GM19452 (cell line): ENCODE data around the gene PPP4R4.
"Not testable (repeated sequence)": the region's sequence is repeated elsewhere in the genome, so short reads cannot be mapped to it uniquely, and the experiment has no call there.

Experiments
- ATAC-seq: cut with Tn5 transposase; IDR thresholded peaks from one replicate; pipeline ENCODE4 v1.9.1; 2021; ENCODE audit not compliant: unreplicated experiment

PPP4R4 gene

DNA sequence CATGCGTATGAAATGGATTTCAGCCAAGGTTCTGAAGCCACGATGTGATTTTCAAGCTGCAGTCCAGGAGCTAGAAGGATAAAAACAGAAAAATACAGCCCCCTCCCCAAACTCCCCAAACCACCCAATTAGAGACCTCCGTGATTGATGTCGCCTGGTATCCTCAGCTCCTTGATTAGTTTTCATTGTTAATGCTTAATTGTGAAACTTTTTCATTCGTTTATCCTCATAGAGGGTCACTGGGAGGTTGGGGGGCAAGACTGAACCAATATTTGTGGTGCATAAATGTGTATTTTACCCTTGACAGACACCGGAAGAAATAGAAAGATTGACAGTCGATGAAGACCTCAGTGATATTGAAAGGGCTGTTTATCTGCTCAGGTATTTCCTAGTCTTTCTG is 1.6 kb downstream of the PPP4R4 start:
- ATAC-seq, result no peak

DNA sequence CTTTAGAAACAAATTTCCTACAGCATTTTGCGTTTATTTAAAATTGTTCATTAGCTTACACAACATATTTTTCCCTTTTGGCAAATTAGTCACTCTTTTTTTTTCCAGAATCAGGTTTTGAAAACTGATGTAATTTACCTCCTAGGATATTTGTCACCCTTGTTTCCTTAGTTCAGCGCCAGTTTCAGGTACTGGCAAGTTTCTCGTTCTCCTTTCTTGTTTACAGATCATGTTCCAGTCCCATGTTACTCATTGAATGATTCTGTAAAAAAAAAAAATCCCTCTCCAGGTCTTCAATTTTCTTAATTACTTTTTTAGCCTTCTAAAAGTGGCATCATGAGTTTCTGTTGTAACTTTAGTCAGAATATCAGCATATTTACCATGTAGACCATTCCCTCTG is 2.7 kb downstream of the PPP4R4 start:
- ATAC-seq, result no peak

DNA sequence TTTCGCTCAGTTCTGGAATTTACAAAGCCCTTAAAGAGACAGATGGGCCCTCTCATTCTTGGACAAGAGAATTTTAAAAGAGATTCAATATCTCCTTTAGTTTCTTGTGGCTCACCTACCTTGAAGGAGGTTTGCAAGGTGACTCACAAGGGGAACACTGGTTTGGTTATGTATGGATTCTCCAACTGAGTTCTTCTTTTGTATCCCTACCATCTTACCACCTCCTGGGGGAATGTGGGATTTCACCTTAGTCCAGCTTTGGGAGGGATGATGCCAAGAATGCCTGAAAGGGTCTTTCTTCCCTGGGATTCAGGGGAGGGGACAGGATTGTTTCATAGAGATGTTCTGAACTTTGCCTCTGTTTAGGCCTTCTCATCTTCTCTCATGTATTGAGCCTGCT is 3.7 kb downstream of the PPP4R4 start:
- no peak for ATAC-seq

DNA sequence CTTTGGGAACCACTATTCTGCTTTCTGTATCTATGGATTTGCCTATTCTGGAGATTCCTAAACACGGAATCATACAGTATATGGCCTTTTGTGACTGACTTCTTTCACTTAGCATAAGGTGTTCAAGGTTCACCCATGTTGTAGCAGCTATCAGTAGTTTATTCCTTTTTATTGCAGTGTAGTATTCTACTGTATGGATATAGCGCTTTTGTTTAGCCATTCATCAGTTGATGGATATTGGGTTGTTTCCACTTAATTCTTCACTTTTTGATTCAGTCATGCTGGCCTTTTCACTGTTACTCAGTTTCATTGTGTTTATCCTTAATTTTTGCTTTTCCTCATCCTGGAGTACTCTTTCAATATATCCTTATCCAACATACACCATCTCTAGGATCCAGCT is 5.1 kb downstream of the PPP4R4 start:
- ATAC-seq, result no peak

DNA sequence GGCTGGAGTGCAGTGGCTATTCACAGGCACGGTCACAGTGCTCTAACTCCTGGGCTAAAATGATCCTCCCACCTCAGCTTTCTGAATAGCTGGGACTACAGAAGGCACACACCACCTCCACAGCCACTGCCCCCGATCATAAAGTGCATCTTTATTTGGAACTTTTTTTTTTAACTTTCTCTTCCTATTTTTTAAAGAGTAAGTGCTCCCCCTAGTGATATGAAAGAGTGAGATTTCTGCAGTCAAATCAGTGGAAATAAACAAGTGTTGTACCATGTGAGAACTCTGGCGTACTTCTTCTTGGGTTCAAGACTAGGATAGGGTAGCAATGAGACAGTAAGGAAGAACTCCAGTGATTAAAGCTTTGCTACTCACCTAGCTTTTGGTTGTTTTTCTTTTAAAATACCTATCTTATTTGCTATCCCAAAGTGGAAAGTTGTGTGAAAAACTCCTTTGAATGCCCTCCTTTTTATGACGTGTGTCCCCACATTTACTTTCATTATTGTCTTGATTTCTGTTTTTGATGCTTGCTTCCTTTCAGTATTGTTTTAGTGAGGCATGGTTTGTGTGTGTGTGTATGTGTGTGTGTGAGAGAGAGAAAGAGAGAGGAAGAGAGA is 6.6 kb downstream of the PPP4R4 start:
- peak; percentile 67 for ATAC-seq

DNA sequence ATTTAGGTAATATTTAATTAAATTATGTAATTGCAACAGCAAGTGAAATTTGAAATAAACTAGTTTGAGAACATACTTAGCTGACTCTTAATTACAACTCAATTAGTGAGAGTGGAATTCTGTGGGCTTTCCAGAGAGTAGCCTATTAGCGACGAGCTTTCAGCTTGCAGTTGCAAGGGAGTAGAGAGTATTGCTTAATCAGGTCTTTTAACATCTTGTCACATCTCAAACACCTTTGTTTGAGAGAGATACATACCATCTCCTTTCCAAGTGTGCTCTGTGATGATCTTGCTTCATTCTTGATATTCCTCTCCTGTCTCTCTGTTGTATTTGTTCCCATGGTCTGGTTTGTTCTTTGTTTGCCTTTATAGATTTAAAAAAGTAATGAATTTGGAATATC is 7.7 kb downstream of the PPP4R4 start:
- ATAC-seq, result no peak

DNA sequence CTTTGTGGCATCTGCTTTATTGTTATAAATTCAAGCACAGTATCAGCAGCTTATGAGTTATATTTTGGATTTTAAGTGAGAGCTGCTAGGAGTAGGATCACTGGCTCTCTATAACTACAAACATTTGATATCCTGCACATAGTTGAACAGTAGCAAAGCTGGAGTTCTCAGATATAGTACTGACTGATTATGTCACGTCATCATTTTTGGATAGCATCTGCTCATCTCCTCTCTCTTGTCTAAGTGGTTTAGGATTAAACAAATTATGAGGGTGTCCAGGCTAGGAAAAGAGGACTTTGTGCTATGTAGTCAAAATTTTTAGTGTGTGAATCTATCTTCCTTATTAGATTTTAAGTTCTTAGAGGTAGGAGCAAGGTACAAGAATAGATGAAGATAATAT is 18.4 kb downstream of the PPP4R4 start:
- no peak for ATAC-seq

DNA sequence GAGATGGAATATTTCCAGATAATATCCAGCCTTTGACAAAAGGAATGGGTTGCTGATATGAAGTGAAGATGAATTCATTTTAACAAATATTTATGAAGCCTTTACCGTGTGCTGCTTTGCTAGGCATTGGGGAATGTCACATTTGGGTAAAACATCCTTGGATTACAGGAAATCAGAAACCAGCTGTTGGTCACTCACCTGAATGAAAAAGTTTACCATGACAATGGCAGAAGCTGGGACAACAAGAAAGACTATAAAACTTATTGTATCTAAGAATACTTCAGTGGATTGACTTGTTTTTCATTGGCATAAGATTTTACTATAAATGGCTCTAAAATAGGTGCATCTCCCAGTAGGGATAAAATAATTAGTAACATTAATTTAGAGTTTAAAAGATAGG is 19.7 kb downstream of the PPP4R4 start:
- ATAC-seq, result no peak

DNA sequence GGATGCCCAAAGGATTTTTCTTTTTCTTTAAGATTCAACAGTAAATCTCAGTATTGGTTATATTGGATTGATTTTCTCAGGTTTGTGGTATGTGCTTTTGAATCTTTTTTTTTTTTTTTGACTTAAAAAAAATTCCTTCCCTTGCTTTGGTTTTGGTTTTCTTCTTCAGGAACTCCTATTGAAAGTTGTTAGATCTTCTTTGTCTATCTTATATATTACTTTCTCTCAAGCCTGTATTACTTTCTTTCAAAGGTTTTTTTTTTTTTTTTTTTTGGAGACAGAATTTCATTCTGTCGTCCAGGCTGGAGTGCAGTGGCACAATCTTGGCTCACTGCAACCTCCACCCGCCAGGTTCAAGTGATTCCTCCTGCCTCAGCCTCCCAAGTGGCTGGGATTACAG is 21.9 kb downstream of the PPP4R4 start:
- ATAC-seq, result no peak

DNA sequence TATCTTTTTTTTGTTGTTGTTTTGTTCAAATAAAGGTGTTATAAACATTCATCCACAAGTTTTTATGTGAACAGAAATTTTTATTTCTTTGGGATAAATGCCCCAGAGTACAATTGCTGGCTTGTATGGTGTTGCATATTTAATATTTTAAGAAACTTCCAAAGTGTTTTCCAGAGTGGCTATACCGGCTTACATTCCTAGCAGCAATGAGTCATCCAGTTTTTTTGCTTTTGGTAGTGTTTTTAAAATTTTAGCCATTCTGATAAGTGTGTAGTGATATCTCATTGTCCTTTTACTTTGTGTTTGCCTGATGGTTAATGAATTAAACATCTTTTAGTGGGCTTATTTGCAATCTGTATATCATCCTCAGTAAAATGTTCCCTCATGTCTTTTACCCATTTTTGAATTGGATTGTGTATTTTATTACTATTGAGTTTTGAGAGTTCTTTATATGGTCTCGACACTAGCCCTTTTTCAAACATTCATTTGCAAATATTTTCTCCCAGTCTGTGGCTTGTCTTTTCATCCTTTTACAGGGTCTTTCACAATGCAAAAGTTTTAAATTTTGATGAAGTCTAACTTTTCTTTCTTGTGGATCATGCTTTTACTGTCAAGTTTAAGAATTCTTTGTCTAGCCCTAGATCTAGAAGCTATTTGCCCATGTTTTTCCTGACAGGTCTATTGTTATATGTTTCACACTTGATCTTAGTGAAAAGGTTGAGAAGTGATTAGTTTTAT is 29.5 kb downstream of the PPP4R4 start:
- no peak for ATAC-seq

DNA sequence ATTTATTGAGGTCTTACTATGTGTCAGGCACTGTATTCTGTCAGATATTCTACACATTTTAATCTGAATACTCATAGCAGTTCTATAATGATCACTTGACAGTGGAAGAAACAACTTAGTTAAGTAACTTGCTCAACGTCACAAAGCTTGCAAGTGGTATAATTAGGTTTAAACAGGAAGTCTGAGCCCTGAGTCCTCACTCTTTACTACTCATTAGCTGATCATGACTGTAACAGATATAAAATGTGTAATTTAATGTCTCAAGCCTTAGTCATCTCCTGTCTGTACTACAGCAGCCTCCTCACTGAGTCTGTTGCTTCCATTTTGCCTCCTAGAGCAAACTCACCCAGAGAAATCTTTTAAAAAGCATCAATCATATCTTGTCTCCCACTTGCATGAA is 38.9 kb downstream of the PPP4R4 start:
- ATAC-seq, result no peak

DNA sequence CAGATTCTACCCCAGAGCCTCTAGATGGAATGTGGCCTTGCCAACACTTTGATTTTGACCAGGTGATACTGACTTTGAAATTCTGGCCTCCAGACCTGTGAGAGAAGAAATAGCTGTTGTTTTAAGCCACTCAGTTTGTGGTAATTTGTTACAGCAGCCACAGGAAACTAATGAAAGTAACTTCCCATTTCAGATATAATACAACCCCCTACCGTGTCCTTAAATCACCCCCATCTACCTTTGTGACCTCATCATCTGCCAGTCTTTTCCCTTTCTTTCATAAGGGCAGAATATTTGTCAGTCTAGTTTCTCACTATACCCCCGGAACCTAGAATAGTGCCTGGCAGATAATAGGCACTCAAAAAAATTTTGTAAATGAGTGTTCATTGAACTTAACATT is 39.6 kb downstream of the PPP4R4 start:
- ATAC-seq, result no peak

DNA sequence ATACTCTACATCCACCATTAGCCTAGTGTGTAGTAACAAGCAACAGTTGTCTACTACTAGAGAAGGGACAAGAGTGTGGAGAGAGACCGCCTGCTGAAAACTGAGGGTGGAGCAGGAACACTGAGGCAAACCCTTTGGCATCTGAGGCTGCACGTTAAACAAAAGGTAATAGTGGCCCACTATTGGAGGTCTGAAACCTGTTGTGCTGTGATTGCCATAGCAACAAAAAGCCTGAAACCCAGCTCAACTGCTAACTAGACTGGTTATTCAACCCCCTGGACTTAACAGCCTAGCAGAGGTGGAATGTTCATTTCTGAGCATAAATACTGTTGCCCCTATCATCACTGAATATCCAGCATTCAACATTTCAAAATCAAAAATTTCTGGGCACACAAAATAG is 43.0 kb downstream of the PPP4R4 start:
- ATAC-seq, result no peak

DNA sequence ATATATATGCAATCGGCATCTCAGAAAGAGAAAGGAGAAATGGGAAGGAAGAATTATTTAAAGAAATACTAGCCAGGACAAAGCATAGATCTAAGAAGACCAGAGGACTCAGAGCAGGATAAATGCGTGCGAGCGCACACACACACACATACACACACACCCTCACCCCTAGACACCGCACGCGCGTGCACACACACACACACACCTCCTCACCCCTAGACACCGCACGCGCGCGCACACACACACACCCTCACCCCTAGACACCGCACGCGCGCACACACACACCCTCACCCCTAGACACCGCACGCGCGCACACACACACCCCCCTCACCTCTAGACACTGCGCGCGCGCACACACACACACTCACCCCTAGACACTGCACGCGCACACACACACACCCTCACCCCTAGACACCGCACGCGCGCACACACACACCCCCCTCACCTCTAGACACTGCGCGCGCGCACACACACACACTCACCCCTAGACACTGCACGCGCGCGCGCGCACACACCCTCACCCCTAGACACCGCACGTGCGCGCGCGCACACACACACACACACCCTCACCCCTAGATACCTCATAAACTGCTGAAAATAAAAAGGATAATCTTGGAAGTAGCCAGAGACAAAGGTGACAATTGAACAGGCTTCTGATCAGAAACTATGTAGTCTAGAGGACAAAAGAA is 44.2 kb downstream of the PPP4R4 start:
- ATAC-seq, result not testable (repeated sequence)

DNA sequence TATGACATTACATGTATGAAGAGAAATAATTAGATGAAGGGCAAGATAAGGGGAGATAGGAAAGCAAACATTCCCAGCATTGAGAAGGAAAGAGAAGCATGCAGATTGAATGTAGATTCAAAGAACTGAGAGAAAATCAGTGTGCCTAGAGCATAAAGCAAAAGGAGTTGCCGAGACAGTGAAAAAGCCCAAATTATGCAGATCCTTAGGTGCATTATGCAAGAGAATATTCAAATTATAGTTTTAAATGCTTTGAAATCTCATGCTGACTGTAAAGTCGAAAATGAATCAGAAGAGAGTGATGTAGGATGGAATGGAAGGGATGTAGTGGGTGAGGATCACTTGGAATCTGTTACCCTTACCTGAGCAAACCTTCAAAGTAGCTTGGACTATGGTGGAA is 49.9 kb downstream of the PPP4R4 start:
- ATAC-seq, result no peak

DNA sequence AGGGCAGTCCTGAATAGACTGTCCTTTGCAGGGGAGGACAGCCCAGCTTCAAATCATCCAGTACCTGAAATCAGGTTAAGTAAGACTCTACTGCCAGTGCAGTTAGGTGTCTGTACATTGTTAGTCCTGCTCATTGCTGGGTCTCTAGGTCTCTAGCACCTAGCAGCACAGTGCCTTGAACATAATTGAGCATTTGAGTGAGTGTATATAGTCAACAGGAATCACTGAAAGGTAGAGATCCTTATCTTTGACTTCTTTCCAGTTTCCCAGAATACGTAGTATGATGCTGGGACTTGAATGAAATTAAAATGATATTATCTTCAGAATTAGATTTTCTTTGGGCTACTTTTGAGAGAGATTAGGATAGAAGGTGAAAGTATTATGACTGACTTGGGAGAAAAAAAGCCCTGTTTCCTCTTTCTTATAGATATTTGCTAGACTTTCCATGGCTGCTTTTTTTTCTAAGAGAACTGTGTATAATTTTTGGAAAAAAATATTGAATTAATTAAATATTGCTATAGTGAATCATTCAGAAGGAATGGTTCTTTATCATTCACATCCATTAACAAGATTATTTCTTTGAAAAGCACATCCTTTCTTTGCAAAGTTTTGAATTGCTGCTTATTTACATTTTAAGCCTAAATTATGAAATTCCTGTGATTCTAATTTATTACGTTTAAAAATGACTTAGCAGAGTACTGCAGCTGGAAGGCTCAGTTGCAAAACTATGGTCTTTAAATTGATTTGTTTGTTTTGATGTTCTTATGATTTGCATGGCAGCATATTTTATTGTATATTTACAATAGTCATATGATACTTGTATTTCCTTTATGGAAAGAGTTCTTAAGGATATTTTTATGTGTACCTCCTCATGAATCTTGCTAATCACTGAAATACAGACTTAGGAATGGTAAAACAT is 51.6 kb downstream of the PPP4R4 start:
- no peak for ATAC-seq

DNA sequence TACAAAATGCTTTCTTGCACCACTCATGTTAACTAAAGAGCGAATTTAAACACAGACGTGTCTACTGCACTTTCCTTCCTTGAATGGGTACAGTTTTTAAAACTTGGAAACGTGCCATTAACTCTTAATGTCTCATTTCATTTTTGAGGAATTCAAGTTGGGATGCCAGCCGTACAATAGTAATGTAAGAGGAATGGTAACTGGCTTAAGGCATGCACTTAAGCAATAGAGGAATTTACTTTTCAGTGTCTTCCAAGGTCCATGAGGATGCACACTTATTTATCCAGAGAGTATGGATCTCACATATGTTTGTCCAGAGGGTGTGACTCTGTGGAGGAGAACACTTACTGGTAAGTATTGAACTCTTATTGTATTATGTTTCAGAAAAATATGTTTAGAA is 52.9 kb downstream of the PPP4R4 start:
- no peak for ATAC-seq

DNA sequence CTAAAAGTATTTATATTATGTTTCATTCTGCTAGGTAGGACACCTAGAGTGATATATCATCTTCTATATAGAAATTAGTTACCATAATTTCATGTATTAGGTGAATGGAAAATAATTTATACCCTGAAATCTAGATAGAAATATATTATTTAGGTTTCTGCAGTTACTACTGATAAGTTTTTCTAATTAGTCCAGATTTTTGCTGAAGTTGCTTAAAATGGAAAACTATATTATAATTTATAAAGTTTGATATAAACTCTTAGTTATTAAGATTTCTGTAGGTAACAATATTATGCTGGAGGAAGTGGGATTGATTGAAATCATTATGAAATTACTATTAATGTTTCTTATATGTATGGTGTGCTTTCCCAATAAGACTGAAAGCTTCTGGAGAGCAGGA is 62.9 kb downstream of the PPP4R4 start:
- ATAC-seq, result no peak

DNA sequence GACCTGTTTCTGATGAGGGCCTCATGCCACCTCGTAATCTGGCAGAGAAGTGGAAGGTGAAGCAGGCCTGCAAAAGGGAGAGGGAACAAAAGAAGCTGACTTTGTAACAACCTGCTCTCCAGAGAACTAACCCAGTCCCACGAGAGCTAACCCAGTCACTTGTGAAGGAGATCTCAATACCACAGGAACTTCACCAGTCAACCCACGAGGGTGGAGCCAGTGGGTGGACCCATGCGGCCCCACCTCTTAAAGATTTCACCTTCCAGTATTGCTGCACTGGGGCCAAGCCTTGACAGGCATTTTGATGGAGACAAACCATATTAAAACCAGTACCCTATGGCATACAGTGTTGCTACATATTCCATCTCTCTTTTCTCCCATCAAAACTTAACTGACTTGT is 63.9 kb downstream of the PPP4R4 start:
- ATAC-seq, result no peak

DNA sequence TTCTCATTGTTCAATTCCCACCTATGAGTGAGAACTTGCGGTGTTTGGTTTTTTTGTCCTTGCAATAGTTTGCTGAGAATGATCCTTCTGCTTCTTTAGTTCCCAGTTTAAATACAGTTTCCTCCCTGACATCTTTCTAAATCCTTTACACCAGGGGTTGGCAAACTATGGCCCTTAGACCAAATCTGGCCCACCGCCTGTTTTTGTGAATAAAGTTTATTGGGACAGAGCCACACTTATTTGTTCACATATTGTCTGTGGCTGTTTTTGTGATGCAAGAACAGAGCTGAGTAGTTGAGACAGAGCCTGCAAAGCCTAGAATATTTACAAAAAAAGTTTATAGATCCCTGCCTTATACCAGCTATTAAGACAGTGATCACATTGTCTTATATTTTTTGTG is 65.3 kb downstream of the PPP4R4 start:
- ATAC-seq, result no peak

DNA sequence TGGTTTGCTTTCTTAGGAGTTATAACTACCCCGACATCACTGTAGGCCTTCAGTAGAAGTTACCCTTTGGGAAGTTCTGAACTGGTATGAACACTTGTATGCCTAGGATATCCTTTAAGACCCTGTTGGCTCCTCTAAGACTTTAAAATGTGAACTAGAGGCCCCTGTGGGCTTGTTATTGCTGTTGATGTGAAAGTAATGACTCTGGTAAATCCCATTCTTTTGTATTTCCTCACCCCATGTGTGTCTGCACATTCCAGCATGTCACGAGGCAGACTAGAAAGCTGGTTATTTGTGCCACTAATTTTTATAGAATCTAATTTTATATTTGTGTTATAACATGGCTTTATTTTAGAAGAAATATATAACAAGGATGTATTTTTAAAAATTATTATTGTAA is 70.1 kb downstream of the PPP4R4 start:
- no peak for ATAC-seq
